ENCODE results near the gene ATF7.

DNA sequence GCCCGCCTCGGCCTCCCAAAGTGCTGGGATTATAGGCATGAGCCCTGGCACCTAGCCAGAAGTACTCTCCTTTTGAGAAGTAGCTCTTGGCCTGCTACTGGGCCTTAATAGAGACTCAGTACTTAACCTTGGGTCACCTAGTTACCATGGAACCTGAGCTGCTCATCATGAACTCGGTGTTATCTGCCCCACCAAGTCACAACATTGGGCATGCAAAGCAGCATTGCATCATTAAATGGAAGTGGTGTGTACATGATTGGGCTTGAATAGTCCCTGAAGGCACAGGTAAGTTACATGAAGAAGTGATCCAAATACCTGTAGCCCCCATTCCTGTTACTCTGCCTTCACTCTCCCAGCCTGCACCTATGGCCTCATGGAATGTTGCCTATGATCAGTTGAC is 18.0 kb upstream of the ATF7 start:
- no peak for TF ChIP-seq CTCF (IDR thresholded peaks at IDR 0.05)
- no peak for TF ChIP-seq POLR2A (IDR thresholded peaks at IDR 0.05)
- no peak for TF ChIP-seq POLR2AphosphoS5 (IDR thresholded peaks at IDR 0.05)

Measured in breast epithelium (tissue), 3 donors.